ENCODE measurements around the gene ARHGDIA.

The ARHGDIA gene

GRCh38 chr17:81854974-81855774 lies 16.0 kb downstream of the ARHGDIA start:
- TF ChIP-seq, protein P1, sequence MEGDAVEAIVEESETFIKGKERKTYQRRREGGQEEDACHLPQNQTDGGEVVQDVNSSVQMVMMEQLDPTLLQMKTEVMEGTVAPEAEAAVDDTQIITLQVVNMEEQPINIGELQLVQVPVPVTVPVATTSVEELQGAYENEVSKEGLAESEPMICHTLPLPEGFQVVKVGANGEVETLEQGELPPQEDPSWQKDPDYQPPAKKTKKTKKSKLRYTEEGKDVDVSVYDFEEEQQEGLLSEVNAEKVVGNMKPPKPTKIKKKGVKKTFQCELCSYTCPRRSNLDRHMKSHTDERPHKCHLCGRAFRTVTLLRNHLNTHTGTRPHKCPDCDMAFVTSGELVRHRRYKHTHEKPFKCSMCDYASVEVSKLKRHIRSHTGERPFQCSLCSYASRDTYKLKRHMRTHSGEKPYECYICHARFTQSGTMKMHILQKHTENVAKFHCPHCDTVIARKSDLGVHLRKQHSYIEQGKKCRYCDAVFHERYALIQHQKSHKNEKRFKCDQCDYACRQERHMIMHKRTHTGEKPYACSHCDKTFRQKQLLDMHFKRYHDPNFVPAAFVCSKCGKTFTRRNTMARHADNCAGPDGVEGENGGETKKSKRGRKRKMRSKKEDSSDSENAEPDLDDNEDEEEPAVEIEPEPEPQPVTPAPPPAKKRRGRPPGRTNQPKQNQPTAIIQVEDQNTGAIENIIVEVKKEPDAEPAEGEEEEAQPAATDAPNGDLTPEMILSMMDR (IDR thresholded peaks at IDR 0.05; ENCODE audit: control insufficient read depth, insufficient read depth, low read depth, low read length, missing control alignments) = no peak
- no peak for DNase-seq (ENCODE audit: low read depth)
- H3K4me3 ChIP-seq (ENCODE audit: control insufficient read depth, low read depth, low read length) = no peak overlapping the region

GRCh38 chr17:81852237-81852636 lies 18.9 kb downstream of the ARHGDIA start:
- no peak for DNase-seq (ENCODE audit: low read depth)
- TF ChIP-seq, protein P1 (IDR thresholded peaks at IDR 0.05; ENCODE audit: control insufficient read depth, insufficient read depth, low read depth, low read length, missing control alignments) = no peak
- no peak overlapping the region for H3K4me3 ChIP-seq (ENCODE audit: control insufficient read depth, low read depth, low read length)

DNA sequence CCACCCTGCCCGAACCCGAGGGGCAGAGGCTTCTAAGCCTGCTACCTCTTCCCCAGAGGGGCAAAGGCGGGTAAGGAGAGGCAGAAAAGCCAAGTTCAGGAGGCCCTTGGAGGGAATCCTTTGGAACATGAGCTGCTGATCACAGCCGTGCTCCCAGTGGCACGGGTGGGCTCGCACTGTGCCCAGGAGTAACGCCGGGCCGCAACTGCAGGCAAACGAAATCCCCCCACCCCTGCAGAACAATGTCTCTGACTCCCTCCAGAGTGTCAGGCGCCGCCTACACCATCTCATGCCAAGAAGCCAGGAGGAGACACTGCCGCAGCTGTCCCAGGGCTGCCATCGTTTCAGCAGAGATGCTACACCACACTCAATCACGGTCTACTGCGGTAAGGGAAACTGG lies 19.7 kb downstream of the ARHGDIA start:
- TF ChIP-seq, protein P1 (IDR thresholded peaks at IDR 0.05; ENCODE audit: control insufficient read depth, insufficient read depth, low read depth, low read length, missing control alignments) = no peak
- H3K4me3 ChIP-seq (ENCODE audit: control insufficient read depth, low read depth, low read length) = no peak overlapping the region
- DNase-seq (ENCODE audit: low read depth) = no peak

GRCh38 chr17:81849457-81849856 lies 21.7 kb downstream of the ARHGDIA start:
- H3K4me3 ChIP-seq (ENCODE audit: control insufficient read depth, low read depth, low read length) = no peak overlapping the region
- TF ChIP-seq, protein P1 (IDR thresholded peaks at IDR 0.05; ENCODE audit: control insufficient read depth, insufficient read depth, low read depth, low read length, missing control alignments) = no peak
- DNase-seq (ENCODE audit: low read depth) = no peak

GRCh38 chr17:81846743-81847689 lies 24.1 kb downstream of the ARHGDIA start:
- no peak overlapping the region for H3K4me3 ChIP-seq (ENCODE audit: control insufficient read depth, low read depth, low read length)
- TF ChIP-seq, protein P1 (IDR thresholded peaks at IDR 0.05; ENCODE audit: control insufficient read depth, insufficient read depth, low read depth, low read length, missing control alignments) = no peak
- DNase-seq (ENCODE audit: low read depth) = no peak

DNA sequence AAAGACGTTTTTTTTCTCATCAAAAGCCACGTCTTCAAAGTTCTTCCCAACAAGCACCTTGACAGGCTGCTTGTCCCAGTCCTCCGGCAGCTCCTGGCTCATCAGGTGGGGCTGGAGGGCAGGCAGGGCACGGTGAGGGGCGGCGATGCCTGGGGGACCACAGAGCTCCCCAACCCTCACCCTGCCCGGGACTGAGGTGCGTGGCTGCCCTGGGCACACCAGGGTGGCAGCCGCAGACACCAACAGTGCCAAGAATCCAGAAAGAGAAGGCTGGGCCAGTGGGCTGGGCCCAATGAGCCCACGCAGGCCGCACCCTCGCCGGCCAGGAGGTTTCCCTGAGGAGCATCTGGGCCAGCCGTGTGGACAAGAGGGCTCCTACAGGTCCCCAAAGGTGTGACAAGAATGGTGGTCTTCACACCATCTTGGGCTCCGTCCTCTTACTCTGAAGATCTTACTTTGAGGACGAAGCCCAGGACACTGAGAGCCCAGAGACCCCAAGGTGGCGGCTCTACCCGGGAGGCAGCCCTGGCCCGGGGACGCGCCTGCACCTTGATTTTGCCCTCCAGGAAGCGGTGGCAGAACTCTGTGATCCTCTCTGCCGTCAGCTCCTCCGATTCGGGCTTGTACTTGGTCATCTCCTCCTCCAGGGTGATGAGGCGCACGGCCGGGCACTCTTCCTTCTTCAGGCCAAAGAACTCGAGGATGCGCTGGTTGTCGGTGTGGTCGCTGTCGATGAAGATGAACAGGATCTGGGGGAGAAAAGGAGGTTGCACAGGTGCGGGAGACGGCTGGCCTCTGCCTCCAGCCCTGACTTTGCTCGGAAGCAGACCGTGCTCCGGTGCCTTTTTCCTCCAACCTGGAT lies 25.0 kb downstream of the ARHGDIA start:
- no peak overlapping the region for H3K4me3 ChIP-seq (ENCODE audit: control insufficient read depth, low read depth, low read length)
- TF ChIP-seq, protein P1 (IDR thresholded peaks at IDR 0.05; ENCODE audit: control insufficient read depth, insufficient read depth, low read depth, low read length, missing control alignments) = no peak
- DNase-seq (ENCODE audit: low read depth) = no peak

Measured in AG09309 (cell line).